ENCODE measurements around the gene DPP8.

GRCh38 chr15:65466901-65467300 lies 50.6 kb downstream of the DPP8 start:
- TF ChIP-seq CTCF (IDR thresholded peaks at IDR 0.05) (no peak), EZH2 (IDR thresholded peaks at IDR 0.05) (no peak), EZH2phosphoT487 (IDR thresholded peaks at IDR 0.05) (no peak)

All from neural progenitor cell (in vitro differentiated cells).